H1 (cell line): Measurements from ENCODE around the gene DLL1. TPM values are rescaled to one million over a fixed set of nuclear protein-coding genes. Genes with fewer than 3 reads are reported as not detected.

Experiments
- CTCF ChIA-PET: fragments of 300-600 bp; sonication (Branson Sonifier 250); formaldehyde crosslinking; loops from one replicate; lab custom pipeline; 2021; ENCODE audit not compliant: partially characterized antibody; lab: Charles Lee
- POLR2A ChIA-PET: fragments of 300-600 bp; sonication (Branson Sonifier 250); formaldehyde crosslinking; loops from one replicate; lab custom pipeline; 2021; ENCODE audit warnings: inconsistent platforms; ENCODE audit not compliant: partially characterized antibody; lab: Charles Lee
- DNase-seq, 2 experiments: peaks; one replicate each; pipeline versions ENCODE4 v3.0.0 to v3.0.0-alpha.2; 2010 to 2022; ENCODE audit warnings: low spot score in 2 of 2, low read depth in 1 of 2, mixed read lengths in 1 of 2
- FAIRE-seq: peaks from 2 replicates; lab custom pipeline; 2011; peaks lifted over from hg19 to GRCh38; lab: Jason Lieb, UNC
- H2AFZ ChIP-seq: 2 replicates; pipeline ENCODE4 v1.8.1; 2012; ENCODE audit warnings: low read length, inconsistent platforms
- H2AK5ac ChIP-seq: 2 replicates; pipeline ENCODE4 v1.6.1; 2013; ENCODE audit warnings: low read depth, low read length
- H2BK120ac ChIP-seq: replicated peaks from 2 replicates; pipeline ENCODE3; 2013; ENCODE audit warnings: low read depth, low read length, inconsistent platforms
- H2BK12ac ChIP-seq: 2 replicates; pipeline ENCODE4 v1.6.1; 2013; ENCODE audit warnings: low read depth, low read length
- H2BK15ac ChIP-seq: 2 replicates; pipeline ENCODE4 v1.6.1; 2013; ENCODE audit warnings: low read length
- H2BK20ac ChIP-seq: 2 replicates; pipeline ENCODE4 v1.6.1; 2013; ENCODE audit warnings: low read length
- H2BK5ac ChIP-seq: 2 replicates; pipeline ENCODE4 v1.6.1; 2013; ENCODE audit warnings: low read depth, low read length
- H3K14ac ChIP-seq: 2 replicates; pipeline ENCODE4 v1.6.1; 2013; ENCODE audit warnings: inconsistent platforms; ENCODE audit not compliant: insufficient read length
- H3K18ac ChIP-seq: 2 replicates; pipeline ENCODE4 v1.6.1; 2013; ENCODE audit warnings: low read length; ENCODE audit errors: extremely low read depth
- H3K23ac ChIP-seq: 2 replicates; pipeline ENCODE4 v1.6.1; 2013; ENCODE audit warnings: inconsistent platforms; ENCODE audit not compliant: insufficient read length
- H3K23me2 ChIP-seq: 2 replicates; pipeline ENCODE4 v1.6.1; 2013; ENCODE audit warnings: low read depth, low read length
- H3K27ac ChIP-seq: 2 replicates; pipeline ENCODE4 v1.6.1; 2011; ENCODE audit warnings: low read depth, low read length, inconsistent platforms
- H3K27me3 ChIP-seq, 4 experiments: replicated peaks in 1 of 4; 1 replicate in 1 of 4; 2 replicates in 3 of 4; pipeline versions ENCODE4 v1.6.1 to v1.8.1; 2011 to 2013; ENCODE audit warnings: low read length in 3 of 4, mild to moderate bottlenecking in 3 of 4, inconsistent platforms in 2 of 4, mixed read lengths in 2 of 4, moderate library complexity in 1 of 4; ENCODE audit not compliant: control insufficient read depth in 3 of 4, insufficient read depth in 3 of 4; ENCODE audit errors: extremely low read depth in 1 of 4
- H3K36me3 ChIP-seq, 4 experiments: 2 replicates each; pipeline versions ENCODE4 v1.6.1 to v1.8.1; 2011 to 2013; ENCODE audit warnings: mild to moderate bottlenecking in 4 of 4, low read length in 3 of 4, moderate library complexity in 2 of 4, control low read depth in 1 of 4, inconsistent platforms in 1 of 4; ENCODE audit not compliant: insufficient read depth in 4 of 4, control insufficient read depth in 2 of 4
- H3K4ac ChIP-seq: replicated peaks from 2 replicates; pipeline ENCODE3; 2013; ENCODE audit warnings: low read length, low read depth, mixed read lengths, inconsistent platforms; ENCODE audit not compliant: insufficient read length
- H3K4me1 ChIP-seq, 4 experiments: replicated peaks in 1 of 4; 1 replicate in 1 of 4; 2 replicates in 3 of 4; pipeline versions ENCODE4 v1.6.1 to v1.8.1; 2011 to 2013; ENCODE audit warnings: low read length in 3 of 4, inconsistent platforms in 2 of 4, mixed read lengths in 1 of 4; ENCODE audit not compliant: insufficient read depth in 4 of 4, control insufficient read depth in 3 of 4
- H3K4me2 ChIP-seq, 2 experiments: 2 replicates each; pipeline versions ENCODE4 v1.6.1 to v1.8.1; 2011 to 2013; ENCODE audit warnings: low read depth in 2 of 2, low read length in 2 of 2, control low read depth in 1 of 2, inconsistent platforms in 1 of 2, mild to moderate bottlenecking in 1 of 2; ENCODE audit not compliant: insufficient read depth in 1 of 2
- H3K4me3 ChIP-seq, 4 experiments: fragments of 200-600, 300-600 bp in 1 of 4; sonication (generic), shearing (Covaris generic), sonication (Bioruptor Twin) in 1 of 4; 2 replicates each; pipeline versions ENCODE4 v1.5.1 to v1.8.1; 2011 to 2016; ENCODE audit warnings: low read length in 4 of 4, low read depth in 3 of 4, control low read depth in 2 of 4, inconsistent platforms in 2 of 4, mild to moderate bottlenecking in 2 of 4, mixed read lengths in 1 of 4, moderate library complexity in 1 of 4; ENCODE audit not compliant: insufficient read depth in 2 of 4; ENCODE audit errors: extremely low read depth in 1 of 4
- H3K56ac ChIP-seq: replicated peaks from 2 replicates; pipeline ENCODE3; 2013; ENCODE audit warnings: low read depth, mild to moderate bottlenecking, mixed read lengths, low read length, inconsistent platforms; ENCODE audit not compliant: insufficient read length
- H3K79me1 ChIP-seq: 2 replicates; pipeline ENCODE4 v1.6.1; 2013; ENCODE audit warnings: low read depth, low read length, control low read depth
- H3K79me2 ChIP-seq, 2 experiments: 2 replicates each; pipeline versions ENCODE4 v1.6.1 to v1.8.1; 2012 to 2013; ENCODE audit warnings: low read length in 2 of 2, mild to moderate bottlenecking in 2 of 2, inconsistent platforms in 1 of 2; ENCODE audit not compliant: insufficient read depth in 2 of 2, control insufficient read depth in 1 of 2
- H3K9ac ChIP-seq, 4 experiments: replicated peaks in 1 of 4; 1 replicate in 1 of 4; 2 replicates in 3 of 4; pipeline versions ENCODE4 v1.6.1 to v1.8.1; 2011 to 2013; ENCODE audit warnings: low read depth in 3 of 4, low read length in 3 of 4, control low read depth in 2 of 4, mild to moderate bottlenecking in 2 of 4, moderate library complexity in 2 of 4, inconsistent platforms in 1 of 4; ENCODE audit errors: extremely low read depth in 1 of 4
- H3K9me3 ChIP-seq, 2 experiments: 2 replicates each; pipeline versions ENCODE4 v1.6.1 to v1.8.1; 2012 to 2013; ENCODE audit warnings: mild to moderate bottlenecking in 2 of 2, moderate library complexity in 2 of 2, control low read depth in 1 of 2, inconsistent platforms in 1 of 2, low read depth in 1 of 2, low read length in 1 of 2, mixed read lengths in 1 of 2; ENCODE audit not compliant: insufficient read depth in 2 of 2
- H4K20me1 ChIP-seq, 2 experiments: replicated peaks in 1 of 2; 2 replicates each; pipeline versions ENCODE3 to v1.8.1; 2011 to 2013; ENCODE audit warnings: inconsistent platforms in 2 of 2, low read length in 2 of 2, mild to moderate bottlenecking in 1 of 2; ENCODE audit not compliant: insufficient read depth in 2 of 2, control insufficient read depth in 1 of 2
- H4K5ac ChIP-seq: 2 replicates; pipeline ENCODE4 v1.6.1; 2013; ENCODE audit warnings: low read length, low read depth, mixed read lengths, inconsistent platforms; ENCODE audit not compliant: insufficient read length
- H4K8ac ChIP-seq: 2 replicates; pipeline ENCODE4 v1.8.0; 2013; ENCODE audit warnings: mild to moderate bottlenecking, moderate library complexity, low read length, inconsistent platforms; ENCODE audit not compliant: insufficient read depth; ENCODE audit errors: extremely low read depth
- H4K91ac ChIP-seq: replicated peaks from 2 replicates; pipeline ENCODE3; 2013; ENCODE audit warnings: low read length, mixed read lengths, inconsistent platforms; ENCODE audit not compliant: insufficient read length
- CEBPB ChIP-seq: IDR thresholded peaks from 2 replicates; pipeline ENCODE4 v1.6.1; 2012; ENCODE audit warnings: low read depth, low read length
- EGR1 ChIP-seq: IDR thresholded peaks from 2 replicates; pipeline ENCODE4 v1.6.1; 2011; ENCODE audit warnings: low read depth, low read length, borderline replicate concordance
- EP300 ChIP-seq, 2 experiments: IDR thresholded peaks; 1 replicate in 1 of 2; 2 replicates in 1 of 2; pipeline ENCODE4 v1.6.1; 2011 to 2012; ENCODE audit warnings: low read depth in 2 of 2, low read length in 2 of 2, mild to moderate bottlenecking in 2 of 2, borderline replicate concordance in 1 of 2, inconsistent platforms in 1 of 2, moderate library complexity in 1 of 2
- KDM1A ChIP-seq: fragments of 200-600, 300-600 bp; sonication (generic); IDR thresholded peaks from 2 replicates; pipeline ENCODE4 v1.7.1; 2016; ENCODE audit warnings: mild to moderate bottlenecking, low read length, borderline replicate concordance
- RFX5 ChIP-seq: IDR thresholded peaks from 2 replicates; pipeline ENCODE4 v1.6.1; 2011; ENCODE audit warnings: low read depth, low read length, improper control_type of control experiment, borderline replicate concordance
- WGBS, 2 experiments: shearing (Covaris generic) in 1 of 2; methylation state at CpG; one replicate each; pipeline versions ENCODE4 v1.1.6 to v1.1.7; 2013 to 2015; ENCODE audit warnings: low lambda C conversion rate in 2 of 2, mixed read lengths in 2 of 2, inconsistent platforms in 1 of 2, low coverage in 1 of 2, missing lambda C conversion rate in 1 of 2; ENCODE audit not compliant: insufficient replicate concordance in 2 of 2, insufficient coverage in 1 of 2, insufficient read length in 1 of 2; ENCODE audit errors: extremely low coverage in 1 of 2, missing lambda C conversion rate in 1 of 2; 5-methylcytosine and 5-hydroxymethylcytosine counted together
- polyA plus RNA-seq, 7 experiments: library from polyadenylated mRNA; depleted of rRNA in 3 of 7; stranded (reverse) in 5 of 7; unstranded in 2 of 7; fragments of >200 nt in 5 of 7; fragments of 200-250 nt in 2 of 7; gene quantifications; 1 replicate in 5 of 7; 2 replicates in 1 of 7; 4 replicates in 1 of 7; pipeline versions ENCODE4 v1.2.1 to v1.2.3, GENCODE V29; 2011 to 2013; ENCODE audit warnings: missing spikeins in 2 of 7, mixed read lengths in 2 of 7
- total RNA-seq: library from RNA; stranded (reverse); fragmentation: NEBNext Ultra II Directional; extraction: Animal tissue kit (Norgen Biotek cat#: 25700); gene quantifications from 2 replicates; pipeline ENCODE4 v1.2.1, GENCODE V29; 2021

Gene DLL1
- total and polyA plus RNA-seq, 2 of the 8 experiments (the other 6 are each of a cell fraction or from before 2014, with no cell fraction given): 1.7 to 3.8 TPM

DNA sequence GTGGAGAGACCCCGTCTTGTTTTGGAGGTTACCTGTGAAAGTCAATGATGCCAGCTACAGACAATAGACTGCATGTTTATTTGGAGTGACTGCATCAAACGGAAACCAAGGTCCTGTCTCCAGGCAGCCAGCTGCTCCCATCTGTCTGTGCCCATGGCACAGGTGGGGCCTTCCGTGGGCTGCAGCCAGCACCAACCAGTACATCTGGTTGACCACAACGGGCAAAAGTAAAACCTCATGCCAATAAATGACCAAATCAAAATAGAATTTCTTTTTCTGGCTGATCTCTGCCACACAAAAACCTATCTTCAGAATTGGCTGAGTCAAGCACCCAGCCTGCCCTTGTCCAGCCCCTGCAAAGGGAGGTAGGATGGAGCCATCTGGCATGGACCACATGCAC lies 33.5 kb downstream of the DLL1 start:
- H3K18ac ChIP-seq: no peak overlapping the region
- H3K79me2 ChIP-seq: no peaks in the 10 kb centered on the region
- no peak overlapping the region for H3K23ac ChIP-seq
- H3K27me3 ChIP-seq: no peaks in the 10 kb centered on the region
- no peaks in the 10 kb centered on the region for H3K23me2 ChIP-seq
- CTCF ChIA-PET: interaction anchor here (0.9 to 1.1 kb wide), 2 partner anchors 15 to 260 kb away, joined by 3 read pairs; no protein-coding TSS in a partner anchor
- no peaks in the 10 kb centered on the region for H3K4me1 ChIP-seq
- no peaks in the 10 kb centered on the region for H3K79me1 ChIP-seq
- H3K4me2 ChIP-seq: no peak overlapping the region
- H3K27ac ChIP-seq: no peak overlapping the region
- H2BK120ac ChIP-seq: no peak overlapping the region
- H3K4me3 ChIP-seq: no peak overlapping the region
- no peaks in the 10 kb centered on the region for H4K20me1 ChIP-seq
- FAIRE-seq (no peak), DNase-seq (no peak)
- H3K4ac ChIP-seq: no peak overlapping the region
- H3K9ac ChIP-seq: no peak overlapping the region
- no peak overlapping the region for H4K91ac ChIP-seq
- 91% methylated on average over 4 of the region's 4 CpGs; no CpG with 5 or more reads in 1 of the 2 experiments for WGBS, 2 experiments
- POLR2A ChIA-PET: interaction anchor here (1.1 kb wide), 1 partner anchor 12 kb away, joined by 3 read pairs; no protein-coding TSS in a partner anchor
- H4K8ac ChIP-seq: no peak overlapping the region
- H2BK5ac ChIP-seq: no peak overlapping the region
- TF ChIP-seq EGR1: no peak
- no peak for TF ChIP-seq KDM1A
- TF ChIP-seq CEBPB: no peak
- TF ChIP-seq EP300 (IDR thresholded peaks at IDR 0.05; ENCODE audit: borderline replicate concordance in 1 of 2, low read depth in 2 of 2, low read length in 2 of 2): no peak
- TF ChIP-seq RFX5: no peak
- H3K9me3 ChIP-seq: no peaks in the 10 kb centered on the region
- no peaks in the 10 kb centered on the region for H3K36me3 ChIP-seq
- no peak overlapping the region for H2BK12ac ChIP-seq
- H3K56ac ChIP-seq: no peak overlapping the region
- no peak overlapping the region for H4K5ac ChIP-seq
- no peak overlapping the region for H2BK20ac ChIP-seq
- no peak overlapping the region for H2AFZ ChIP-seq
- no peak overlapping the region for H2BK15ac ChIP-seq
- no peak overlapping the region for H2AK5ac ChIP-seq
- H3K14ac ChIP-seq: no peak overlapping the region
